NCI-H345 (cell line): ENCODE measurements around the gene LDB3.
"Not testable (repeated sequence)": the region's sequence is repeated elsewhere in the genome, so short reads cannot be mapped to it uniquely, and the experiment has no call there.

ENCODE experiments used
- DNase-seq: peaks from one replicate; lab custom pipeline; 2025; lab: John Stamatoyannopoulos, UW

The LDB3 gene

GRCh38 chr10:86730227-86730626 is 61.9 kb downstream of the LDB3 start:
- DNase-seq, result peak; percentile 34

DNA sequence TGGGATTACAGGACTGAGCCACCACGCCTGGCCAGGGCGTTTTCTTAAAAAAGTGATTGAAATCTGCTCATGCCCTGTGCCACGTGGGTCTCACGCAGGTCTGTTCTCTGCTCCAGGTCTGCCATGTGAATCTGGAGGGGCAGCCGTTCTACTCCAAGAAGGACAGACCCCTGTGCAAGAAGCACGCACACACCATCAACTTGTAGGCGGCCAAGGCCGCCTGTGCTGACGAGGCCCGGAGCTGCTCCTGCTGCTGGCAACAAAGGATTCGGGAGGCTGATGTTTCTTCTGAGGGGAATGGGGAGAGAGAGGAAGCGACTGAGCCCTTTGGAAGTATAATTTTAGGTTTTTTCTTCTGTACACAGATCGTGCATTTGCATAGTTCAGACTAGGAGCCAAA is 64.5 kb downstream of the LDB3 start:
- no peak for DNase-seq

- DNase-seq, result no peak
Observed at GRCh38 chr10:86733260-86733671, 65.0 kb downstream of the LDB3 start.

- no peak for DNase-seq
Observed at GRCh38 chr10:86734207-86734988, 66.1 kb downstream of the LDB3 start.

- not testable (repeated sequence) for DNase-seq
Observed at GRCh38 chr10:86735278-86735677, 67.0 kb downstream of the LDB3 start.

- no peak for DNase-seq
Observed at GRCh38 chr10:86742230-86742629, 73.9 kb downstream of the LDB3 start.

GRCh38 chr10:86744067-86744725 is 75.9 kb downstream of the LDB3 start:
- no peak for DNase-seq

DNA sequence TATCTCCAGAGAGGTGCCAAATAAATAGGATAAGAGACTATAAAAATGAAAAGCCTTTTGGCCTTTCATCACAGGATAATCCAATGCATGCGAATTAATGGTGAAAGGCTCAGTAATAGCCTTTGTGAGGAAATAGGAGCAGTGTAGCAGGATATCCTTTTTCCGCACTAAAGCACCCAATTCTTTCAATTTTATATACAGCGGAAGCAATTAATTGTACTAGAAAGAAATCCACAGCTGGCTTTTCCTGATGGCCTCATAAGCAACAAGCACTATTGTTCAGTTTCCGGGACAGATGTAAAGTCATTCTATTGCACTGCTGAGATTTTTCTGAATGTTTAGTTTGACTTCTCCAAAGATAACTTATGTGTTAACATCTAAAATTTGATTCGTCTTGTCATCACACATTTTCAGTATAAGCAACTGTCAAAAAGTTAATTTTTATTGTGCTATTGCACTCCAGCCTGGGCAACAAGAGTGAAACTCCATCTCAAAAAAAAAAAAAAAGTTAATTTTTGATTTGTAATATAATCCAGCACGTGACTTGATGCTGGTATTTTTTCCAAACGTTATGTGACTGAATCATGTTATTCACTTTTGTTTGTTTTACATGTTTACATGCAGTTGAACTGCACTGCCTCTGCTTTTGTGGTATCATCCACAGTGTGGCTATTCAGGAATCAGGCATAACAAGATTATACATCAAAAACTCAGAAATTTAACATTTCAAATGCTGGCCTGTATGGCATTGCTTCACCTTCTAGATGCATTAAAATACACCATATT is 79.7 kb downstream of the LDB3 start:
- no peak for DNase-seq

- DNase-seq, result no peak
Observed at GRCh38 chr10:86749854-86750253, 81.5 kb downstream of the LDB3 start.

- no peak for DNase-seq
Observed at GRCh38 chr10:86751477-86751876, 83.2 kb downstream of the LDB3 start.

DNA sequence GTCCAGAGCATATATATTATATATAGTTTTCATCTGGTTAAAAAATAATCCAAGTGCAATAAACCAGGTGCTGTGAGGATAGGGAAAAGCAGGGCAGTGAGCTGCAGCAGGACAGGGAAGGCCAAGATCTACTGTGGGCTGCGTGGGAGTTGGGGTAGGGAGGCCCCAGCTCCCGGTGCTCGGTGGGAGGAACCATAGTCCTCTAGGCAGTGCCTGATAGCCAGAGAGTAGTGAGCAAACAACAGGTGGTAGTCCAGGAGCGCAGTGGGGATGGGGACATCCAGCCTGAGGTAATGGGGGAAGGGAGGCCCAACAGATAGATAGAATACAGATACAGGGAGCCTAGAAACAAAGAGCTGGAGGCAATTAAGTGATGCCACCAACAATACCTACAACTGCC is 84.0 kb downstream of the LDB3 start:
- no peak for DNase-seq

GRCh38 chr10:86753051-86753450 is 84.7 kb downstream of the LDB3 start:
- DNase-seq, result no peak

DNA sequence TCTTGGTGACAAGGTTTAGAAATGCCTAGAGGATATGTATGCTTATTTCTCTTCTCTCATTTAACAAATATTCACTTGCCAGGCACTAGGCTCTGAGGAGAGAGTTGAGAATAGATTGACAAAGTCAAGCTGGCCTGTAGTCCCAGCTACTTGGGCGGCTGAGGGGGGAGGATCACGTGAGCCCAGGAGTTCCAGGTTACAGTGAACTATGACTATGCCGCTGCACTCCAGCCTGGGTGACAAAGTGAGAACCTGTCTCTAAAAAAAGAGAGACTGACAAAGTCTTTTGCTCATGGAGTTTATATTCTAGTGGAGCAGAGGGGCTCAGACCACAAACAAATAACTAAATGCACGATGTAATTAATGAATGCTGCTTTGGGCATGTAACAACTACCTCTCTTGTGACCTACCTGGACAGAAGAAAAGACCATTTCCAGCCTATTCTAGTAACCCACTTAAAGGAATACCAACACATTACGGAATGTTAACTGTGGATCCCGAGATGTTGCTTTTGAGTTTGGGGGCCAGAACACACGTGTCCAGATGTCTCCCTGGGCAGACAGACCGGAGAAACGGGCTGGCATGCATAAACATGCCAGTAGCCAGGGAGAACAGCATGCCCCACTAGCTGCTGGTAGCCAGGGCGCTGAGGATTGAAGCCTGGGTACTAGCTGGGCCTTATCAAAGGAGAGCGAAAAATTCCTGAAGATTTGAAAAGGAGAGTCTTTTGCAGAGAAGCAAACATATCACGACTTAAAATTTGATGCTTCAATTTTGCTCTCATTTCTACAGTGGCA is 85.5 kb downstream of the LDB3 start:
- no peak for DNase-seq

DNA sequence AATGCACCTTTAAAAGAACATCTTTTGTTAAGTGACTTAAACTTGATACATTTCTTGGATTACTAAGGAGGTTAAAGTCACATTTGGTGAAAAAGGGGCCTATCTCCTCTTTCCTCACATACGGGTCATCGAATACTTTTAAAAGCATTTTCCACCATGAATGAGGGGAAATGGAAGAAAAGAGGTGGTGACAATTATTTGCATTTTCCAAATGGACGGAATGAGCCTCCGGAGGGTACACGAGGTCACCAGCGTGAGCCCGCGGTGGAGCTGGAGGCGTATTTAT is 87.1 kb downstream of the LDB3 start:
- DNase-seq, result no peak

DNA sequence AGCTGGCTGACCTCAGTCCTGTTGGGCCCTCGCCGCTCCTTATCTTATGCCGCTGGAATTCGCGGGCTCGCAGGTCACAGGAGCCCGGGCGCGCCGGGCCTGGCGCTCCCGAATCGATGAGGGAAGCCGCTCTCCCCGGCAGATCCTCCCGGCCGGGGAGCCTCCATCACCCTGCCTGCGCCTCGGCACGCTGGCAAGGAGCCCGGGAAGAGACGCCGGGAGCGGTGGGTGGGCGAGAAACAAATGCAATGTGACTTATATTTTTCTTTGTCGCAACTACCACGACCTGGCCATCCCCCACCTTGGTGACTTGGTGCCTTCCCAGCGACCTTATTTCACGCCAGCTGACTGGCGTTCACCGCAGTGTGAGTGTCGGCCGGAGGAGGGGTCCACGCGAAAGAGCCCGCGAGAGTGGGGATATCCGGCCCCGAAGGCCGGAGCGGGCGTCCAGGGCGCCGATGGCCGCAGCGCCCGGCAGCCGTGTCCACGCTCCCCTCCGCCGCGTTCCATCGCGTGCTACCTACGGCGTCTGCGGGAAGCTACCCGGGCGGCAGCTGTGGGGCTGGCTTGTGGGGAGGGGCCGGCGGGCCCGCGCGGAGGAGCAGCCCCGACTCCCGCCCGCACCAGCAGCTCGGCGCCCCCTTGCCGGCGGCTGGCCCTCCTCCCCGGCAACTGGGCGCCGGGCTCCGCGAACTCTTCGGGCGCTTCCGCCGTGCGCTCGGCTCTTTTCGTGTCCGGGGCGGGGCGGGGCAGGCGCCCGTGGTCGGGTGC is 87.6 kb downstream of the LDB3 start:
- peak; percentile 91 for DNase-seq

GRCh38 chr10:86756511-86757112 is 88.3 kb downstream of the LDB3 start, which contains the start of gene BMPR1A:
TSS of gene BMPR1A (plus strand) at chr10:86756619. CDS start at chr10:86876019, 119,400 bp downstream.
- no peak for DNase-seq

- DNase-seq, result peak; percentile 11
Observed at GRCh38 chr10:86757113-86757972, 89.0 kb downstream of the LDB3 start.

- DNase-seq, result no peak
Observed at GRCh38 chr10:86758189-86759072, 90.1 kb downstream of the LDB3 start.
